ENCODE measurements around the gene CEP20. TPM values are rescaled to one million over a fixed set of nuclear protein-coding genes. Genes with fewer than 3 reads are reported as not detected.

CEP20 gene
- total RNA-seq, 1 donor from 2014 or later = 19.7 TPM

DNA sequence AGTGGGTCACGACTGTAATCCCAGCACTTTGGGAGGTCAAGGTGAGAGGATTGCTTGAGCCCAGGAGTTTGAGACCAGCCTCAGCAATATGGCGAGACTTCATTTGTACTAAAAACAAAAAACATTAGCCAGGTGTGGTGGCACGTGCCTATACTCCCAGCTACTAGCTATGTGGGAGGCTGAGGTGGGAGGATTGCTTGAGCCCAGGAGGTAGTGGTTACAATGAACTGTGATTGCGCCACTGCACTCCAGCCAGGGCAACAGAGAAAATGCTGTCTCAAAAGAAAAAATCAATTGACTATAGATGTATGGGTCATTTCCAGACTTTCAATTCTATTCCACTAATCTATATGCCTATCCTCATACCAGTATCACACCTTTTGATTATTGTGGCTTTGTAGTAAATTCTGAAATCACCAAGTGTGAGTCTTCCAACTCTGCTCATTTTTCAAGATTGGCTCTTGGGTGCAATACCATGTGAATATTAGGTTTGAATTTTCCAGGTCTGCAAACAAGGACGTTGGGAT is 27.2 kb upstream of the CEP20 start:
- Mint-ChIP-seq H3K27me3 (ENCODE audit: low read depth) (no peaks in the 10 kb centered on the region), H3K4me3 (ENCODE audit: unreplicated experiment) (no peak overlapping the region), H3K9me3 (ENCODE audit: low read depth) (peaks cover 5% of the 10 kb centered on the region), H3K36me3 (ENCODE audit: low read depth) (peaks cover 3% of the 10 kb centered on the region), H3K4me1 (ENCODE audit: low read depth) (peaks cover 15% of the 10 kb centered on the region), H3K27ac (ENCODE audit: unreplicated experiment) (no peak overlapping the region)
- no peak for DNase-seq (ENCODE audit: low spot score)
- TF ChIP-seq CTCF (IDR thresholded peaks at IDR 0.05) = no peak

GRCh38 chr16:15913046-15913698 is 24.8 kb upstream of the CEP20 start:
- H3K27ac Mint-ChIP-seq (ENCODE audit: unreplicated experiment) = no peak overlapping the region
- peaks cover 3% of the 10 kb centered on the region for H3K36me3 Mint-ChIP-seq (ENCODE audit: low read depth)
- H3K4me3 Mint-ChIP-seq (ENCODE audit: unreplicated experiment) = no peak overlapping the region
- peak; percentile 11 for DNase-seq (ENCODE audit: low spot score)
- no peak for TF ChIP-seq CTCF (IDR thresholded peaks at IDR 0.05)
- no peaks in the 10 kb centered on the region for H3K27me3 Mint-ChIP-seq (ENCODE audit: low read depth)
- peaks cover 7% of the 10 kb centered on the region for H3K4me1 Mint-ChIP-seq (ENCODE audit: low read depth)
- peaks cover 5% of the 10 kb centered on the region for H3K9me3 Mint-ChIP-seq (ENCODE audit: low read depth)

- Mint-ChIP-seq H3K4me1 (ENCODE audit: low read depth) (peaks cover 7% of the 10 kb centered on the region), H3K27me3 (ENCODE audit: low read depth) (no peaks in the 10 kb centered on the region), H3K4me3 (ENCODE audit: unreplicated experiment) (no peak overlapping the region), H3K36me3 (ENCODE audit: low read depth) (peaks cover 3% of the 10 kb centered on the region), H3K9me3 (ENCODE audit: low read depth) (peaks cover 4% of the 10 kb centered on the region), H3K27ac (ENCODE audit: unreplicated experiment) (no peak overlapping the region)
- DNase-seq (ENCODE audit: low spot score) = peak; percentile 8
- TF ChIP-seq CTCF (IDR thresholded peaks at IDR 0.05) = no peak
Observed at GRCh38 chr16:15911198-15911597, 22.8 kb upstream of the CEP20 start.

GRCh38 chr16:15907863-15908478 is 19.6 kb upstream of the CEP20 start:
- no peak for TF ChIP-seq CTCF (IDR thresholded peaks at IDR 0.05)
- Mint-ChIP-seq H3K4me1 (ENCODE audit: low read depth) (peaks cover 6% of the 10 kb centered on the region), H3K27ac (ENCODE audit: unreplicated experiment) (no peak overlapping the region), H3K36me3 (ENCODE audit: low read depth) (no peaks in the 10 kb centered on the region), H3K4me3 (ENCODE audit: unreplicated experiment) (no peak overlapping the region), H3K27me3 (ENCODE audit: low read depth) (no peaks in the 10 kb centered on the region), H3K9me3 (ENCODE audit: low read depth) (no peaks in the 10 kb centered on the region)
- peak; percentile 35 for DNase-seq (ENCODE audit: low spot score)

DNA sequence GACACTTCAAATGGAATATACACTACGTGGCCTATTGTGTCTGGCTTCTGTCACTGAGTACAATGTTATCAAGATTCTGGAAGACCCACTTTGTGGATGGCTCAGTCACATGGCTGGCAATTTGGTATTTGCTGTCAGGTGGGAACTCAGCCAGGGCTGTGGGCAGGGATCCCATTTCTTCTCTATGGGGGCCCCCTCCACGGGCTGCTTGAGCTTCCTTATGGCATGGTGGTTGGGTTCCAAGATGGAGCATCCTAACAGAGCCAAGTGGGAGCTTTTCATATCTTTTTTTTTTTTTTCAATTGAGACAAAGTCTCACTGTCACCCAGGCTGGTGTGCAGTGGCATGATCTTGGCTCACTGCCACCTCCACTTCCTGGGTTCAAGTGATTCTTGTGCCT is 18.0 kb upstream of the CEP20 start:
- no peak for TF ChIP-seq CTCF (IDR thresholded peaks at IDR 0.05)
- DNase-seq (ENCODE audit: low spot score) = peak; percentile 11
- Mint-ChIP-seq H3K4me1 (ENCODE audit: low read depth) (no peaks in the 10 kb centered on the region), H3K36me3 (ENCODE audit: low read depth) (no peaks in the 10 kb centered on the region), H3K4me3 (ENCODE audit: unreplicated experiment) (no peak overlapping the region), H3K27me3 (ENCODE audit: low read depth) (no peaks in the 10 kb centered on the region), H3K27ac (ENCODE audit: unreplicated experiment) (no peak overlapping the region), H3K9me3 (ENCODE audit: low read depth) (no peaks in the 10 kb centered on the region)
